PFSK-1 (cell line): ENCODE results near the gene BEAN1.

Source experiments
- FOXP2 ChIP-seq: optimal IDR thresholded peaks from 2 replicates; pipeline ENCODE3; 2011; ENCODE audit warnings: borderline replicate concordance, control low read depth, inconsistent platforms; ENCODE audit not compliant: insufficient read depth; ENCODE audit errors: extremely low read length, extremely low read depth
- POLR2AphosphoS5 ChIP-seq: IDR thresholded peaks from 2 replicates; pipeline ENCODE4 v1.6.1; 2012; ENCODE audit warnings: low read depth, mild to moderate bottlenecking, control low read depth, low read length, moderate library complexity
- SIN3A ChIP-seq: IDR thresholded peaks from 2 replicates; pipeline ENCODE4 v1.6.1; 2012; ENCODE audit warnings: mild to moderate bottlenecking, low read length, moderate library complexity, borderline replicate concordance; ENCODE audit not compliant: insufficient read depth
- TAF1 ChIP-seq: IDR thresholded peaks from 2 replicates; pipeline ENCODE4 v1.6.1; 2012; ENCODE audit warnings: low read length, control low read depth, borderline replicate concordance; ENCODE audit not compliant: insufficient read depth
- TF ChIP-seq, protein P1 (sequence below), 2 experiments: IDR thresholded peaks; 2 replicates each; pipeline versions ENCODE4 v1.6.1 to v1.8.0; 2011 to 2012; ENCODE audit warnings: low read depth in 2 of 2, low read length in 2 of 2, control low read depth in 1 of 2, inconsistent platforms in 1 of 2, mild to moderate bottlenecking in 1 of 2, moderate library complexity in 1 of 2; ENCODE audit not compliant: insufficient read depth in 1 of 2

BEAN1 gene

DNA sequence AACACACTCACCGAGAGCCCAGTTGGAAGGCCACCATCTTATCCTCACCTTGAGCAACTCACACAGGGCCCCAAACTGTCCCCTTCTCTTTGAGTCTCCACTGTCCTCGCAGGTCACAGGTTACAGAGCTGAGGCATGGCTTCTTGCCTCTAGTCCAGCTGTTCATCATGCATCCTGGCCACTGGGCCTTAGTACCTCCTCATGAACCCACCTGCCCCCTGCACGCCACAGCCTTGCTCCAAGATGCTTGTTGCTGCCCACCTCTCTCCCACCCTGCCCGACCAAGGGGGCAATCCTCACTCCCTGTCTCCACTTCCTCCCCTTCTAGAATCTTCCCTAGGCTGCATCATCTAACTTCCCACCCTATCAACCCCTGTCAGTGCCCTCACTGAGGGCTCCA lies 43.5 kb upstream of the BEAN1 start:
- no peak for TF ChIP-seq POLR2AphosphoS5

DNA sequence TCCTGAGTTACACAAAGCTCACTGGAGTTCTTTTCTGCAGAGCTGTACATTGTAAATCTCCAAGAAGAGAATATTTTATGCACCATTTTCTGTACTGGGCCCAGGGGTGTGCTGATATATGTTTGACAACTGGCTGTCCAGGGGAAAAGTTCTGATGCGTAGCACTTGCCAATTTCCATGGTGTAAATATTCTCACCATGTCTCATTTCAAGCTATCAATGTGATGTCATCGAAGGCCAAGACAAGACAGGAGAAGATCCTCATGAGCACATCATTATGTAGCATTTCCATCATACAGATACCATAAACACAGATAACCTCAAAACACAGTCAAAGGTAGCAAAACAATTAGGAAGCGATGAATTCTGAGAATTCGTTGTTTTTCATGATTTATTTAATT lies 41.7 kb upstream of the BEAN1 start:
- TF ChIP-seq TAF1 (no peak), POLR2AphosphoS5 (no peak), SIN3A (no peak), FOXP2 (no peak)
- TF ChIP-seq, protein P1, sequence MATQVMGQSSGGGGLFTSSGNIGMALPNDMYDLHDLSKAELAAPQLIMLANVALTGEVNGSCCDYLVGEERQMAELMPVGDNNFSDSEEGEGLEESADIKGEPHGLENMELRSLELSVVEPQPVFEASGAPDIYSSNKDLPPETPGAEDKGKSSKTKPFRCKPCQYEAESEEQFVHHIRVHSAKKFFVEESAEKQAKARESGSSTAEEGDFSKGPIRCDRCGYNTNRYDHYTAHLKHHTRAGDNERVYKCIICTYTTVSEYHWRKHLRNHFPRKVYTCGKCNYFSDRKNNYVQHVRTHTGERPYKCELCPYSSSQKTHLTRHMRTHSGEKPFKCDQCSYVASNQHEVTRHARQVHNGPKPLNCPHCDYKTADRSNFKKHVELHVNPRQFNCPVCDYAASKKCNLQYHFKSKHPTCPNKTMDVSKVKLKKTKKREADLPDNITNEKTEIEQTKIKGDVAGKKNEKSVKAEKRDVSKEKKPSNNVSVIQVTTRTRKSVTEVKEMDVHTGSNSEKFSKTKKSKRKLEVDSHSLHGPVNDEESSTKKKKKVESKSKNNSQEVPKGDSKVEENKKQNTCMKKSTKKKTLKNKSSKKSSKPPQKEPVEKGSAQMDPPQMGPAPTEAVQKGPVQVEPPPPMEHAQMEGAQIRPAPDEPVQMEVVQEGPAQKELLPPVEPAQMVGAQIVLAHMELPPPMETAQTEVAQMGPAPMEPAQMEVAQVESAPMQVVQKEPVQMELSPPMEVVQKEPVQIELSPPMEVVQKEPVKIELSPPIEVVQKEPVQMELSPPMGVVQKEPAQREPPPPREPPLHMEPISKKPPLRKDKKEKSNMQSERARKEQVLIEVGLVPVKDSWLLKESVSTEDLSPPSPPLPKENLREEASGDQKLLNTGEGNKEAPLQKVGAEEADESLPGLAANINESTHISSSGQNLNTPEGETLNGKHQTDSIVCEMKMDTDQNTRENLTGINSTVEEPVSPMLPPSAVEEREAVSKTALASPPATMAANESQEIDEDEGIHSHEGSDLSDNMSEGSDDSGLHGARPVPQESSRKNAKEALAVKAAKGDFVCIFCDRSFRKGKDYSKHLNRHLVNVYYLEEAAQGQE (IDR thresholded peaks at IDR 0.05; ENCODE audit: insufficient read depth in 1 of 2, low read depth in 2 of 2, low read length in 2 of 2) = no peak

DNA sequence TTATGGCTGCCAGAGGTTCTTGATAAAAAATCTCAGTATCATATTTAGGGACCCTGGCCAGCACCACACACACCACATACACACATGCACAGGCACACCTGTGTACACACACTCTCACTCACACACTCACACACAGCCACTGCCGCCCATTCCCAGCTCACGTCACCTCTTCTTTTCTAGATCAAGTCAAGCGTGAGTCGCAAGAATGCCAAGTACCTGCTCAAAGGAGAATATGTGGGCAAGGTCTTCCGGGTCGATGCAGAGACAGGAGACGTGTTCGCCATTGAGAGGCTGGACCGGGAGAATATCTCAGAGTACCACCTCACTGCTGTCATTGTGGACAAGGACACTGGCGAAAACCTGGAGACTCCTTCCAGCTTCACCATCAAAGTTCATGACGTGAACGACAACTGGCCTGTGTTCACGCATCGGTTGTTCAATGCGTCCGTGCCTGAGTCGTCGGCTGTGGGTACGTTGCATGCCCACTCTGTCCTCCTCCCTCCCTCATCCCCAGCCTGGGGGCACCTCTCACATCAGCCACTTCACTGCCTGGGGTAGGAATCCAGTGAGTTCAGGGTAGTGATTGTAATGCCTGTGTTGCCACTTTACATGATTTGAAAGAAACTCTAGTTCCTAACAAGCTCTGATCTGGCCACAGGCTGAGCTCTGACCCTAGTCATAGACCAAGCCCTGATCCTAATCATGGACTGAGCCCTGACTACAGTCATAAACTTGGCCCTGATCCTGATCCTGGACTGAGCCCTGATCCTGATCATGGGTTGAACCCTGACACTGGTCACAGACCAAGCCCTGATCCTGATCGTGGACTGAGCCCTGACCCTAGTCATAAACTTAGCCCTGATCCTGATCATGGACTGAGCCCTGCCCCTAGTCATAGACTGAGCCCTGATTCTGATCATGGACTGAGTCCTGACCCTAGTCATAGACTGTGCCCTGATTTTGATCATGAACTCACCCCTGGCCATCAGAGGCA lies 40.2 kb upstream of the BEAN1 start:
- TF ChIP-seq FOXP2 (no peak), TAF1 (no peak), SIN3A (no peak), POLR2AphosphoS5 (no peak)
- TF ChIP-seq, protein P1 (IDR thresholded peaks at IDR 0.05; ENCODE audit: insufficient read depth in 1 of 2, low read depth in 2 of 2, low read length in 2 of 2) = no peak

DNA sequence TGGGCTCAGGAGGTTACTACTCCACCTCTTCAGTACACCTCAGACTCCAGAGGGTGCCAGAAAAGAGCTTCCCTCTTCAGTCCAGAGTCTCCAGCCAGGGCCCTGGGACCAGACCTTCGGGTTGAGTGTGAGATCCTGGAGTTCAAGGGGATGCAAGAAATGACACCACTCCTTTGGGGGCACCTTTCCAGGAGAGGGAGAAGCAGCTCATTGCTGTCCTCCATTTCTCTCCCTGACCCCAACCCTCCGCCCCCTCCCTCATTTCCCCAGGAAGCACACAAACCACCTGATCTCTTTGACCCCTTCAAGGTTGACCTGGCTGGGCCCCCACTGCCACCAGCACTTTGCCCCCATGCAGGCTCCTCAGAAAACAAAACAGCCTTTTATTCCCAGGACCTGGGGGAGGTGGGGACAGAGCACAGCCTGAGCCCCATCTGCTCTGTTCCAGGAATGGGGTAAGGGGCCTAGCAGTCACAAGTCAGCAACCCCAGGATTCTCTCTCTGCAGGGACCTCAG lies 39.2 kb upstream of the BEAN1 start:
- TF ChIP-seq, protein P1 (IDR thresholded peaks at IDR 0.05; ENCODE audit: insufficient read depth in 1 of 2, low read depth in 2 of 2, low read length in 2 of 2) = no peak
- no peak for TF ChIP-seq FOXP2
- TF ChIP-seq SIN3A = no peak
- TF ChIP-seq POLR2AphosphoS5 = no peak
- TF ChIP-seq TAF1 = no peak

DNA sequence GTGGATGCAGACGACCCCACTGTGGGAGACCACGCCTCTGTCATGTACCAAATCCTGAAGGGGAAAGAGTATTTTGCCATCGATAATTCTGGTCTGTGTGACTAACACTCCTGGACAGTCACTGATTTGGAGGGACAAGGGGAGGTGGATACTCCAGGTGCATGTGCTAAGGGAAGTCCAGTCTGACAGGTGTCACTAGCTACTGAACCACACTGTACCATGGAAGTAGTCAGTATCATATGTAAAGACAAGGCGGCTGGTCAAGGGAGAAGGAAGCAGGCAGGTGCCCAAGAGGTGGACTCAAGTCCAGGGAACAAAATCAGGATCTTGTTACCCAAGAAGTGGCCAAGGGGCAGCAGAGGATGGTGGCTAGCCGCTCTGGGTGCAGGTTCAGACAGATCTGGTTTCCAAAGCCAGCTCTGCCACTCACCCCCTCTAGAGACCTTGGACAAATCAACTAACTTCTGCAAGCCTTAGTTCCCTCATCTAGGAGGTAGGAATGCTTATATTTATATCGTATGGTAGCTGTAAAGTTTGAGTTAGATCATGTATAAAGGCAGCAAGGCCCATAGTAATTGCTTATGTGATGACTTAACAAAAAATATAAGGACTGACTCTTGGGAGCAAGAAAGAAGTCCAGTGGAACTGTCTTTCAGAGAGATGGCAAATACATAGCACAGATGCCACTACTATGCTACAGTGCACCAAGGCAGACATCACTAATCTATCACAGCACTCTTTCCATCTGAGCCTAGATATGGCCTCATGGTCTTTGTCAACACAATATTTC lies 38.5 kb upstream of the BEAN1 start:
- TF ChIP-seq TAF1 = no peak
- TF ChIP-seq, protein P1 (IDR thresholded peaks at IDR 0.05; ENCODE audit: insufficient read depth in 1 of 2, low read depth in 2 of 2, low read length in 2 of 2) = no peak
- no peak for TF ChIP-seq SIN3A
- no peak for TF ChIP-seq FOXP2
- no peak for TF ChIP-seq POLR2AphosphoS5
